Esophagus (tissue), 2 donors: Measurements from ENCODE around the gene GNA12. TPM values are rescaled to one million over a fixed set of nuclear protein-coding genes. Genes with fewer than 3 reads are reported as not detected.

Experiments used
- H3K27ac ChIP-seq, 2 donors: one replicate each; pipeline ENCODE4 v1.5.1; 2013; ENCODE audit warnings: low read depth in 2 of 2, mild to moderate bottlenecking in 2 of 2, inconsistent platforms in 1 of 2, low read length in 1 of 2, moderate library complexity in 1 of 2
- H3K27me3 ChIP-seq, 2 donors: one replicate each; pipeline ENCODE4 v1.6.1; 2013; ENCODE audit warnings: low read length in 2 of 2, control low read depth in 1 of 2, mild to moderate bottlenecking in 1 of 2; ENCODE audit not compliant: insufficient read depth in 2 of 2, control insufficient read depth in 1 of 2
- H3K36me3 ChIP-seq, 2 donors: one replicate each; pipeline ENCODE4 v1.6.1; 2013; ENCODE audit warnings: low read length in 1 of 2; ENCODE audit not compliant: control insufficient read depth in 2 of 2, insufficient read depth in 2 of 2
- H3K4me1 ChIP-seq, 2 donors: one replicate each; pipeline ENCODE4 v1.6.1; 2013; ENCODE audit warnings: low read length in 1 of 2; ENCODE audit not compliant: control insufficient read depth in 2 of 2, insufficient read depth in 2 of 2
- H3K4me3 ChIP-seq, 2 donors: one replicate each; pipeline ENCODE4 v1.5.1; 2013; ENCODE audit warnings: low read length in 2 of 2, mild to moderate bottlenecking in 2 of 2, low read depth in 1 of 2, moderate library complexity in 1 of 2
- H3K9me3 ChIP-seq, 2 donors: one replicate each; pipeline ENCODE4 v1.6.1; 2013; ENCODE audit warnings: mild to moderate bottlenecking in 2 of 2, low read depth in 1 of 2, low read length in 1 of 2, moderate library complexity in 1 of 2; ENCODE audit not compliant: control insufficient read depth in 2 of 2, insufficient read depth in 1 of 2
- WGBS, 2 donors: extraction: QIAGEN DNeasy Blood & Tissue Kit; methylation state at CpG; one replicate each; pipeline ENCODE4 v1.1.7; 2013; 5-methylcytosine and 5-hydroxymethylcytosine counted together
- polyA plus RNA-seq, 2 donors: library from polyadenylated mRNA; stranded (reverse); fragments of 200-250 nt; gene quantifications; one replicate each; pipeline ENCODE4 v1.2.3, GENCODE V29; 2013
- donor health status: healthy with polysubstance abuse.
- donor health status: Bipolar disorder and iron deficiency.

GNA12 gene
- polyA plus RNA-seq, 2 donors, result 2.1 to 5.2 TPM

DNA sequence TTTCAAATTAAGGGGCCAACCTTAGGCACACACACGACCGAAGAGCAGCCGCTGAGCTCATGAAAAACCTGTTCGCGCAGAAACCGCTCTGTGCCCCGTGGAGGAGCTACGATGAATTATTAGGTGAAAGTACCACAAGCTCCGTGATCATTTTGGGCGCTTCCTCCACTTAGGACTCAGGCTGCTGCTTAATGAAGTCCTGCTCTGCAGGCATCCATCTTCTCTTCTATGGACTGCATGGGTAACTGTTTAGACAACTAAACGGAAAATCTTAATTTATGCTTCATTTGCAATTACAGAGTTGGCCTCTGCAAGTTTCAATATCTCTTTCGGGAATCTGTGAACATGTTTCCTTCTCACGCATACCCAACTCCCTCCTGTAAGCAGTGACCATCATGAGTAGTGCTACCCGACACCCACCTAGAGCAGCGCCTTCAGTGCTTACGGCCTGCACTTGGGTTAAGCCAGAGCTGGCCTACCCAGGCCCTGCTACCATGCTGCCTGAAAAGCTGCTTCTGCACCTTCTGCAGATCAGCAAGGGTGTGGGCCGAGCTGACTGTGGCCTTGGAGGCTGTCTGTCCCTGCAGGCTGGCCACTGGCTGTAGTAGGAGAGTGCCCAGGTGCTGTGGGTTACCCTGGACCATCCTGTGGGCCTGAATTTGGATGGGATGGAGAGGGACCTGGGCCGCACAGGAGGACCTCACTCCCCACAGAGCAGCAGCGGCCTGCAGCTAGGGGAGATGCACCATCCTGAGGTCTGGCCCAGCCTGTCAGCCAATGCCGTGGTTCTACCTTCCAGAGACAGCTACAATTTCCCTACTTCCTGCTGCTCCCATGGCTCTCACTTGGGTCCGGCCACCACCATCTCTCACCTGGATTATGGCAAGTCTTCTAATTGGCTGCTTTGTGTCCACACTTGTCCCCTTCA, 36.0 kb downstream of the GNA12 start:
- WGBS, 2 donors, result 76 to 86% methylated on average over 21 of the region's 21 CpGs
- Histone ChIP-seq H3K27ac (no peak overlapping the region), H3K4me3 (no peak overlapping the region), H3K9me3 (peaks cover 0 to 2% of the 10 kb centered on the region in 2 donors), H3K27me3 (no peaks in the 10 kb centered on the region), H3K36me3 (no peaks in the 10 kb centered on the region), H3K4me1 (peaks cover 0 to 8% of the 10 kb centered on the region in 2 donors)

DNA sequence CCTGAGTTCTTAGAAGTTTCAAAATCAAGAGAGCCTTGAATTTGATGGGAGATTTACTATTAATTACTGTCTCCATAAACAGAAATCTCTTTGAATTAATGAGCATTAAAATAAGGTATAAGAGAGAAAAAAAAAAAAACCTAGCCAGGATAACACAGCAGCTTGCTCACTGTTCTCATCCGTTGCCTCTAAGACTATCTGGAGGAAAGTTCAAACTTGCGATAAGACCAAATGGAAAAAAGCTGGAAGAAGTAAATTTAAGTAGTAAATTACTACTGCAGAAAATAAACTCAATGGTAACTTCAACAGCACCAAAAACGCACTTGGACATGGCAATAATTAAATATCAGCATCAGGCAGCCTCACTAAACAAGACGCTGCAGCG, 36.7 kb downstream of the GNA12 start:
- Histone ChIP-seq H3K9me3 (peaks cover 0 to 3% of the 10 kb centered on the region in 2 donors), H3K4me3 (no peak overlapping the region), H3K27me3 (no peaks in the 10 kb centered on the region), H3K27ac (no peak overlapping the region), H3K4me1 (peaks cover 0 to 10% of the 10 kb centered on the region in 2 donors), H3K36me3 (no peaks in the 10 kb centered on the region)
- 77 to 81% methylated on average over 5 of the region's 5 CpGs for WGBS, 2 donors

DNA sequence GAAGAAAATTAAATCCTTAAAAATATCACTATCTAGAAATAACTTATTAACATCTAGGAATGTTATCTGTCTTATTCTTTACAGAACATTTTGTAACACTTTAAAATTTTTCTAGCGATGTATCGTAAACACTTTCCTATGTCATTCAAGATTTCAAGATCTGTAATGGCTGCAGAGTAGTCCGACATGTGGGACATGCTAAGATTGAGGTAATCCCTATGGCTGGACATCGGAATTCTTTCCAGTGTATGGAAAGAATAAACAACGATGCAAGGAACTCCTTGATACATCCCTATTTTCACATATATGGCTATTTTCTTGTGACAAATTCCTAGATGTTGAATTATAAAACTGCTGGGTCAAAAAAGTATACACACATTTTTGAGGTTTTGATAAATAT, 37.5 kb downstream of the GNA12 start:
- WGBS, 2 donors, result 93 to 94% methylated on average over 5 of the region's 5 CpGs
- Histone ChIP-seq H3K9me3 (peaks cover 0 to 3% of the 10 kb centered on the region in 2 donors), H3K36me3 (no peaks in the 10 kb centered on the region), H3K27me3 (no peaks in the 10 kb centered on the region), H3K4me1 (peaks cover 0 to 7% of the 10 kb centered on the region in 2 donors), H3K27ac (no peak overlapping the region), H3K4me3 (no peak overlapping the region)

DNA sequence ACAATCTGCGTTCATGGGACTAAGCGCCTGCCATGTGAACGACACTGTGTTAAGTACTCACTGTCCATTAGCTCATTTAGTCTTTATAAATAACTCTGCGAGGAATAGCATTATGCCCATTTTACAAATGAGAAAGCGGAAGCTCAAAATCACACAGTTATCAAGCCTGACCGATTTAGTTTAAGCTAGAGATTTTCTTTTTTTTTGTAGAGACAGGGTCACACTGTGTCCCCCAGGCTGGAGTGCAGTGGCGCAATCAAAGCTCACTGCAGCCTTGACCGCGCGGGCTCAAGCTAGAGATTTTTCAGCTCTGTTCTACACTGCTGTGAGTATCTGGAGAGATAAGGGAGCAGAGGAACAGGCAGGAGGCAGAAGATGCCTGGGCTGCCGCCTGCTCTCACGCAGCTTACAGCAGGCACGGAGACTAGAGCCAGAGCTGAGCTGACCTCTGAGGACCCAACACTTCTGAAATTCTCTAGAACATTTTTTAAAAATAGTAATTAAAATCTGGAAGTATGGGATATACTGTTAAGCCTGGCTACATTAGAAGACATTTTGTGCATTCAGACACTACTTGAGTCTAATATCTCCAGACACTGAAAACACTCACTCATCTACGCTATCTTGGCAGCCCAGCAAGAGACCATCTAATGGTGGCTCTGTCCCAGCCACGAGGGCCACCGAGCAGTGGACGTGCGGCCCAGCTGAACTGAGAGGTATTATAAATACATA, 38.7 kb downstream of the GNA12 start:
- no peak overlapping the region for H3K27ac ChIP-seq
- no peaks in the 10 kb centered on the region for H3K36me3 ChIP-seq
- no peaks in the 10 kb centered on the region for H3K27me3 ChIP-seq
- WGBS, 2 donors, result 94 to 96% methylated on average over 18 of the region's 18 CpGs
- H3K4me1 ChIP-seq, result peaks cover 0 to 3% of the 10 kb centered on the region in 2 donors
- H3K9me3 ChIP-seq, result peaks cover 0 to 3% of the 10 kb centered on the region in 2 donors
- no peak overlapping the region for H3K4me3 ChIP-seq

DNA sequence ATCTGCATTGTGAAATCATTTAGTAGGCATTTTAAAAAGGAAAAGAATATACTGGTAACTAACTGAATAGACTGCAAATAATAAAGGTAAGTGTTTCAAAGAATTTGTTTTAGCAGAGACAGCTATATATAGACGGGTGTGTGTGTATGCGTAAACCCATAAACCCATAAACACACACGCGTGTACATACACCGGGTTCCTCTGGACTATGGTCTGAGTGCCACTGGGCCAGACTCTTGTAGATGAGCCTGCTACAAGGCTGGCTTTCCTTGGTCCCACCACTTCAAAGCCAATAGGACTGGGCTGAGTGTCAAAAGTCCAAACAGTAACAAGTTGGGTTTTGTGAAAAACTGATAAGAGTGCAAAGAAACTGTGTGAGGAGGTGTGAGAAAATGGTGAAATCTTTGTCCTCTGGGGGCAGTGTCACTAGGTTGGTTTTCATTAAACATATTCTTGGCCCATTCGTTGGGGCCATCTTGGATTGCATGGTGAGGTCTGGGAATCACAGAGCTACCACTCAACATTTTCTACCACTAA, 39.8 kb downstream of the GNA12 start:
- 92 to 97% methylated on average over 6 of the region's 6 CpGs for WGBS, 2 donors
- Histone ChIP-seq H3K4me1 (peaks cover 0 to 3% of the 10 kb centered on the region in 2 donors), H3K27ac (no peak overlapping the region), H3K9me3 (peaks cover 0 to 3% of the 10 kb centered on the region in 2 donors), H3K27me3 (no peaks in the 10 kb centered on the region), H3K36me3 (no peaks in the 10 kb centered on the region), H3K4me3 (no peak overlapping the region)

DNA sequence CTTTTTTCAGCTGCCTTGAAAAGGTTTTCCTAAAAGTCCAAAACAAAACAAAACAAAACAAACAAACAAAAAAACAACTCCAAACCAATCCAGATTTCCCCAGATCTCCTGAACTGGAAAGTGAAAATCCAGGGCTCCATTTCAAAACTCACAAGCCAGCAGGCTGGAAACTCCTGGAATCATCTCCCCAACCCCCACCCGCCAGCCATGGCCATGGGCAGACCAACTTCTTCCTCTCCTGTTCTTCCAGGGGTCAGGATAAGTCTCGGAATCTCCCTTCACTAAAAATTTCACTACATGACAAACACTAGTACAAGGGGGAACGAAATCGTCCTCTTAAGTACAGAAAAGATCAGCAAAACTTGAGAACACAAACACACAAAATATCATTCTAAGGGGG, 40.4 kb downstream of the GNA12 start:
- H3K36me3 ChIP-seq, result no peaks in the 10 kb centered on the region
- no peak overlapping the region for H3K4me3 ChIP-seq
- peaks cover 0 to 3% of the 10 kb centered on the region in 2 donors for H3K9me3 ChIP-seq
- WGBS, 2 donors, result 94 to 96% methylated on average over 4 of the region's 4 CpGs
- H3K4me1 ChIP-seq, result peaks cover 0 to 3% of the 10 kb centered on the region in 2 donors
- H3K27me3 ChIP-seq, result no peaks in the 10 kb centered on the region
- no peak overlapping the region for H3K27ac ChIP-seq

DNA sequence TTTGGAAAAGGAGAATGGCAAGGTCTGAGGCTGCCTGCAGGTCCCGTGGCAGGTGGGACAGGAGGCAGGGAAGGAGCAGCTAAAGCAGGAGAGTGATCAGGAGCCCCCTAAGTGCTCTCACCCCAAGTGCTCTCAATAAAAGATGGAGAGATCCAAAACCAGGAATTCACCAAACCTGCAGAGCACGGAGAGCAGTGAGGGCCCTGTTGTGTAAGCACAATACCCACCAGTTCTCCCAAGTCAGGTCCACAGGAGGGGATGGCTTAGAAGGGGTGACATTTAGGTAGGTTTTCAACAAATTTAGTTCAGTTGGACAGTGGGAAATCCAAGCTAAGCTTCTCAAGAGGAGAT, 40.8 kb downstream of the GNA12 start:
- Histone ChIP-seq H3K4me3 (peak overlapping the region in 1 of 2 donors; percentile 24), H3K36me3 (no peaks in the 10 kb centered on the region), H3K27me3 (no peaks in the 10 kb centered on the region), H3K27ac (peak overlapping the region in 1 of 2 donors; percentile 24), H3K9me3 (peaks cover 0 to 3% of the 10 kb centered on the region in 2 donors), H3K4me1 (peaks cover 0 to 3% of the 10 kb centered on the region in 2 donors)
- WGBS, 2 donors, result 44 to 62% methylated on average over 2 of the region's 2 CpGs

DNA sequence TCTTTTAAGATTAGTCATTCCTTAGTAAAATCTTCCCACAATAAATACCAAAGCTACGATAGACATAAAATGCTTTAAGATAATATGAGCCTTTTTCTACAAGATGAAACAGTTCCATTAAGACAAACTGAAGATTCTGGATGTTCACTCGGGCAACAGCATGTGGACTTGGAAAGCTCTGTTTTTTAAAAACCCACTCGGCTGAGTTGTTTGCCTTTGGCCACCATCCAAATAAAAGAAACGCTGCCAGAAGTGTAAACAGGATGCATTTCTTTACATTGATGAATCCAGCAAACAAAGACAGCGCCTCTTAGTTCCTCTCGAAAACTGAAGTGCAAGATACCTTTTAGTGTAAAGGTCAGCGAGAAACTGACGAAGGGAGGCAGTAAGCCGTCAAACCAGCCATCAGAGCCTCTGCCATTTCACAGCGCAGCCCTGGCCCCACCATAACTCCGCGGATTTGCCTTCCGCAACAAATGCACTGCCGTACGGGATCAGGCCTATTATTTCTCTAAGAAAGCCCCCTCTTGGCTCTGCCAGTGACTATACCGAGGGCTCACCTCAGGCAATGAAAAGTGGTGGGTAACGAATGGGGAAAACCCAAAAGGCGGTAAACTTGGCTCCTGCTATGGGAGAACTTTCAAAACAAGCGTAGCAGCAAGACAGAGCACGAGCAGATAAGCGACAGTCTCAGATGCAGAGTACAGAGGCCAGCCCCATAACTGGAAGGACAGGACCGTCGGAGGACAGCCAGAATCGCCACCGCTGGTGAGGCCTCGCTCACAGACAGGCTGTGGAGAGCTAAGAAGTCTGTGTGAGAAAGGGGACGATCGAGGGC, 41.4 kb downstream of the GNA12 start:
- 42 to 45% methylated on average over 28 of the region's 28 CpGs for WGBS, 2 donors
- no peaks in the 10 kb centered on the region for H3K36me3 ChIP-seq
- H3K9me3 ChIP-seq, result peaks cover 0 to 3% of the 10 kb centered on the region in 2 donors
- H3K27me3 ChIP-seq, result no peaks in the 10 kb centered on the region
- peaks cover 0 to 3% of the 10 kb centered on the region in 2 donors for H3K4me1 ChIP-seq
- H3K27ac ChIP-seq, result peak overlapping the region in 1 of 2 donors; percentile 49
- H3K4me3 ChIP-seq, result peak overlapping the region in 1 of 2 donors; percentile 24

DNA sequence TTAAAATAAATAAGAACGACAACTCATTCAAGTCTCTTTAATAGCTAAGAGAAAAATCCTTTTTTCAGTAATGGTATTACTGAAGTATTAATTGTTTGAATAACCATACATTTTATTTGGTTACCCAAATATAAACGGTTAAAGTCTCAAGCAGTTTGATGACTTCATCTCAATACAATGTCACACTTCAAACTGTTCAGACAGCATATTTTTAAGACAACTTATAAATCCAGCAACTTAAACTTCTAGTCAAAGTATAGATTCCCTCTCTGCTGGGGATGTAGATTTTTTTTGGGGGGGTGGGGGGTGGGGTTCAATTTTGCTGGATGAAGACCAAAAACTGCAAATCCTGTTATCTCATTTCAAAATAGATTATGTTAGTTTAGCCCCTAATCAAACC, 42.0 kb downstream of the GNA12 start:
- Histone ChIP-seq H3K27ac (no peak overlapping the region), H3K9me3 (peaks cover 0 to 3% of the 10 kb centered on the region in 2 donors), H3K4me3 (no peak overlapping the region), H3K4me1 (peaks cover 0 to 3% of the 10 kb centered on the region in 2 donors), H3K27me3 (no peaks in the 10 kb centered on the region), H3K36me3 (no peaks in the 10 kb centered on the region)
- WGBS, 2 donors, result 50 to 56% methylated on average over 2 of the region's 2 CpGs
